Brain pericyte (primary cell): ENCODE measurements around the gene IFIT2.
"Not testable (repeated sequence)": the region's sequence is repeated elsewhere in the genome, so short reads cannot be mapped to it uniquely, and the experiment has no call there.

Experiments
- DNase-seq: peaks from one replicate; pipeline ENCODE4 v3.0.0-alpha.2; 2012; ENCODE audit warnings: low read depth, low spot score

Gene IFIT2

GRCh38 chr10:89280508-89280907 is 21.3 kb upstream of the IFIT2 start:
- DNase-seq: no peak

DNA sequence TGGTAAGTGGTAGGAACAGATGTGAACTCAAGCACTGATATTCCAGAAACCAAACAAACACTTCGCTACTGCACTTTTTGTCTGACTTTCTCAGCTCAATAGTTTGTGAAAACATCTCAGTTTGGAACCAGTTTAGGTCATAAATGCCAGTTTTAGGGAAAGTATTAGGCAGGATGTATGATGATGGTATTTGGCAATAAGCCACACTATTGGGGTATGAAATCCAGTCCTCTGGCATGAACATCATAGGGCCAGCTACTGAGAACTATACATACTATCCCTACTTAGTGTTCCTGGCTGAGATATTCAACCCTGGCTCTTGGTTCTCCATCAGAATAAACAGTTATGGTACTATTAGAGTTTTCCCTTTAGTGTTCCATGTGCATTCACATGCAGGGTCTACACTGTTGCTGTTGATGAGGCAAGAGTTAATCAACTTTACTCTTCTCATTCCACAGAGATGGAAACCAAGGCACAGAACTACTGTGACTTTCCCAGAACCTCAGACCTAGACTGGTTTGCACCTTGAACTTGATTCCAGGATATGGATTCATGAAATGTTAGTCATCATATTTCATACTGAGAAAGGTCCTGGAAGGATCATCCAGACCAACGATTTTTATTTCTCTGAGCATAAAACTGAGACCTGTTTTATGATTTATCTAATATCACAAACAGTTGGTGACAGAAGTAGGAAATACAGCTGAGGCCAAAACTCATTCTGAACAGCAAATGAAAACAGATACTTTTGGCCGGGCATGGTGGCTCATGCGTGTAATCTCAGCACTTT is 20.0 kb upstream of the IFIT2 start:
- DNase-seq: no peak

- DNase-seq: no peak
Measured at GRCh38 chr10:89283025-89283935, 18.6 kb upstream of the IFIT2 start.

GRCh38 chr10:89283936-89284475 is 17.8 kb upstream of the IFIT2 start:
- DNase-seq: no peak

- DNase-seq: not testable (repeated sequence)
Measured at GRCh38 chr10:89284711-89285110, 17.1 kb upstream of the IFIT2 start.

DNA sequence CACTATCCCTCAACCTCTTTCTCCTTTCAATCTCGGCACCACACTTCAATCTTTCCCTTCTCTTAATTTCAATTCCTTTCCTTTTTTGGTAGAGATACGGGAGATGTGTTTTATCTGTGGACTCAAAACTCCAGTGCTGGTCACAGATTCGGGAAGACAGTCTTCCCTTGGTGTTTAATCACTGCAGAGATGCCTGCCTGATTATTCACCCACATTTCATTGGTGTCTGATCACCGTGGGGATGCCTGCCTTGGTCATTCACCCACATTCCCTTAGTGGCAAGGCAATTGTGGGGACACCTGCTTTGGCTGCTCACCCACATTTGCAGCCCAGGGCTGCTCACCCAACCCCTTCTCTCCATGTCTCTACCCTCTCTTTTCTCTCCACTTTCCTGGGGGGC is 16.5 kb upstream of the IFIT2 start:
- not testable (repeated sequence) for DNase-seq

- DNase-seq: no peak
Measured at GRCh38 chr10:89294721-89295239, 7.1 kb upstream of the IFIT2 start.

GRCh38 chr10:89295597-89295996 is 6.2 kb upstream of the IFIT2 start:
- no peak for DNase-seq

- DNase-seq: no peak
Measured at GRCh38 chr10:89296220-89296648, 5.6 kb upstream of the IFIT2 start.

GRCh38 chr10:89297356-89297755 is 4.5 kb upstream of the IFIT2 start:
- DNase-seq: no peak

DNA sequence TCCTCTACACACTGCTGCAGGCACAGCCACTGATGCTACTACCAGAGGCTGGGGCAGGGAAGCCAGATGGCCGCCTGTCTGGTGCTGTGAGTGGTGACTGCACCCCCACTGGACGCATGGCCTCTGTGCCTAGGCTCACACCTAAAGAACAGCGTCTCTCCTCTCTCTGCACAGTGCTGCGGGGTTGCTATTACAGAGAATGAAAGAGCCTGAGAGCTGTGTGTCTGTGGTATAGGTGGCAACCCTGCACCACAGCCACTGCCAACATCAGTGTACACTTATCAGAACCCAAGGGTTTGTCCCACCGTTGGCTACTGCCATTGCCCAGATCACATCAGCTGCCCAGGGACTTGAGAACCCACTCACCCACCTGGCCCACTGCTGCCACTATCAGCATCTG is 4.1 kb upstream of the IFIT2 start:
- DNase-seq: no peak

- no peak for DNase-seq
Measured at GRCh38 chr10:89299031-89299430, 2.8 kb upstream of the IFIT2 start.

DNA sequence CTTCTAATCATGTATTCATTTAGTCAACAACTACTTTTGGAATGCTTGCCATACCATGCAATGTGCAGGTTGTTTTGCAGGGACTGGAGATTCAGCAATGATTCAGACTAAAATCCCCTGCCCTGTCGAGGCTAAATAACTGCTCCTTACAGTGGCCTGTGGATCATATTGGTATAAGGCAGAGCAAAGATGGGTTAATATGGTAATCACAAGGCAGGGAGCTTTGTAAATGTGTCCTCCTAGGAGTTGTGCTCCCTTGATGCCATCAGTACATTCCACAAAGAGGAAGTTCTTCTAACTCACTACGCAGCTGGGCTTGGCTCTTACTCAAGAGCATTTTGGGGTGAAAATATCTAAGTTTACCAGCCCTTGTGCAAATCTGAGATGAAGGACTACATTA is 614 bp upstream of the IFIT2 start:
- no peak for DNase-seq

DNA sequence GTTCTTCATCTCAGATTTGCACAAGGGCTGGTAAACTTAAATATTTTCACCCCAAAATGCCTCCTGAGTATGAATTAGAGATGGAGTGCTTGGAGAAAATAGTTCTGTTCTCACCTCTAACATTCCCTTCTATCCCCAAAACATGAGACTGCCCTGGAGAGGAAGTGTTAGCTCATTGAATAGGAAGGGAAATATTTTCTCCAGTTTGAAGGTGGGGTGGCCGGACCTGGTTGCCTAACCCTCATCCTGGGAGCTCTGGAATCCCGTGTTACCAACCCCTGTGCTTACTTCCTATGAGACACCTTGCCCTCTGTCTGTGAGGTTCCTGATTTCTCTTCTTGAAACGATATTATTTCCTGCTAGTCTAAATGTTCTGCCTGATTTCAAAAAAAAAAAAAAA is 779 bp downstream of the IFIT2 start:
- DNase-seq: no peak

- DNase-seq: no peak
Measured at GRCh38 chr10:89303161-89303560, 1.3 kb downstream of the IFIT2 start.

- DNase-seq: no peak
Measured at GRCh38 chr10:89304026-89304425, 2.2 kb downstream of the IFIT2 start.

DNA sequence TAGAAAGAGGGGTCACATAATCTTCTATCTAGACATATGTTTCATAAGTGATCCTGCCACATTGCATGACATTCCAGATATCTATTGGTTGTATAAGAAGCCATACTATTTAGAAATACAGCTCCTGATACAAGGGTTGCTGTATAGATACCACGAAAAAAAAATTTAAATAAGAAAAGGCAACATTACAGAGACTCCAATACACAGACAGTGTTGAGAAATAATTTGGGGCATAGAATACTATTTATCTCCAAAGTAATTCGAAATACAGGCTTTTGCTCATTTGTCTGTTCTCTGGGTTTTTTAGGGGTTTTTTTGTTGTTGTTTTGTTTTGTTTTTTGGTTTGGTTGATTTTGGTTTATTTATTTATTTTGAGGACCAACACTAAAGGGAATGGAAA is 2.6 kb downstream of the IFIT2 start:
- DNase-seq: no peak

- no peak for DNase-seq
Measured at GRCh38 chr10:89304925-89305324, 3.1 kb downstream of the IFIT2 start.

DNA sequence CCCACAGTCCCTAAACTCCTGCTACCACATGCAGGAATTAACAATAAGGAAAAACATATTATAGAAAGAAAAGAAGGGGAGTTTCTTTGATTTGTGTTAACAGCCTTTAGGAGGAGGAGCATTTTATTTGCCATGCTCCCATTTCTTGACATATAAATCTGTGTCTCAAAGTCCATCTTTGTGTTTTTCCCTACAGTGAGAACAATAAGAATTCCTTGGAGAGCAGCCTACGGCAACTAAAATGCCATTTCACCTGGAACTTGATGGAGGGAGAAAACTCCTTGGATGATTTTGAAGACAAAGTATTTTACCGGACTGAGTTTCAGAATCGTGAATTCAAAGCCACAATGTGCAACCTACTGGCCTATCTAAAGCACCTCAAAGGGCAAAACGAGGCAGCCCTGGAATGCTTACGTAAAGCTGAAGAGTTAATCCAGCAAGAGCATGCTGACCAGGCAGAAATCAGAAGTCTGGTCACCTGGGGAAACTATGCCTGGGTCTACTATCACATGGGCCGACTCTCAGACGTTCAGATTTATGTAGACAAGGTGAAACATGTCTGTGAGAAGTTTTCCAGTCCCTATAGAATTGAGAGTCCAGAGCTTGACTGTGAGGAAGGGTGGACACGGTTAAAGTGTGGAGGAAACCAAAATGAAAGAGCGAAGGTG is 4.1 kb downstream of the IFIT2 start:
- DNase-seq: no peak

DNA sequence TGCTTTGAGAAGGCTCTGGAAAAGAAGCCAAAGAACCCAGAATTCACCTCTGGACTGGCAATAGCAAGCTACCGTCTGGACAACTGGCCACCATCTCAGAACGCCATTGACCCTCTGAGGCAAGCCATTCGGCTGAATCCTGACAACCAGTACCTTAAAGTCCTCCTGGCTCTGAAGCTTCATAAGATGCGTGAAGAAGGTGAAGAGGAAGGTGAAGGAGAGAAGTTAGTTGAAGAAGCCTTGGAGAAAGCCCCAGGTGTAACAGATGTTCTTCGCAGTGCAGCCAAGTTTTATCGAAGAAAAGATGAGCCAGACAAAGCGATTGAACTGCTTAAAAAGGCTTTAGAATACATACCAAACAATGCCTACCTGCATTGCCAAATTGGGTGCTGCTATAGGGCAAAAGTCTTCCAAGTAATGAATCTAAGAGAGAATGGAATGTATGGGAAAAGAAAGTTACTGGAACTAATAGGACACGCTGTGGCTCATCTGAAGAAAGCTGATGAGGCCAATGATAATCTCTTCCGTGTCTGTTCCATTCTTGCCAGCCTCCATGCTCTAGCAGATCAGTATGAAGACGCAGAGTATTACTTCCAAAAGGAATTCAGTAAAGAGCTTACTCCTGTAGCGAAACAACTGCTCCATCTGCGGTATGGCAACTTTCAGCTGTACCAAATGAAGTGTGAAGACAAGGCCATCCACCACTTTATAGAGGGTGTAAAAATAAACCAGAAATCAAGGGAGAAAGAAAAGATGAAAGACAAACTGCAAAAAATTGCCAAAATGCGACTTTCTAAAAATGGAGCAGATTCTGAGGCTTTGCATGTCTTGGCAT is 4.8 kb downstream of the IFIT2 start:
- no peak for DNase-seq

DNA sequence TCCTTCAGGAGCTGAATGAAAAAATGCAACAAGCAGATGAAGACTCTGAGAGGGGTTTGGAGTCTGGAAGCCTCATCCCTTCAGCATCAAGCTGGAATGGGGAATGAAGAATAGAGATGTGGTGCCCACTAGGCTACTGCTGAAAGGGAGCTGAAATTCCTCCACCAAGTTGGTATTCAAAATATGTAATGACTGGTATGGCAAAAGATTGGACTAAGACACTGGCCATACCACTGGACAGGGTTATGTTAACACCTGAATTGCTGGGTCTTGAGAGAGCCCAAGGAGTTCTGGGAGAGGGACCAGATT is 5.4 kb downstream of the IFIT2 start:
- no peak for DNase-seq
